IPS-15b (cell line): ENCODE results near the gene GORASP1.

Experiments
- H3K27me3 ChIP-seq: one replicate; pipeline ENCODE4 v1.6.1; 2013; ENCODE audit warnings: low read length; ENCODE audit not compliant: control insufficient read depth, insufficient read depth
- H3K36me3 ChIP-seq: one replicate; pipeline ENCODE4 v1.6.1; 2013; ENCODE audit warnings: low read length; ENCODE audit not compliant: control insufficient read depth, insufficient read depth
- H3K4me1 ChIP-seq: one replicate; pipeline ENCODE4 v1.6.1; 2013; ENCODE audit warnings: mild to moderate bottlenecking, low read length; ENCODE audit not compliant: control insufficient read depth, insufficient read depth
- H3K4me3 ChIP-seq: one replicate; pipeline ENCODE4 v1.5.1; 2013; ENCODE audit warnings: low read depth, low read length
- H3K9ac ChIP-seq: one replicate; pipeline ENCODE4 v1.6.1; 2013; ENCODE audit warnings: low read depth, mild to moderate bottlenecking, low read length
- H3K9me3 ChIP-seq: one replicate; pipeline ENCODE4 v1.6.1; 2013; ENCODE audit warnings: mild to moderate bottlenecking, low read length; ENCODE audit not compliant: control insufficient read depth, insufficient read depth

GORASP1 gene

GRCh38 chr3:39107388-39108199, at the start of gene GORASP1, which contains the start of gene TTC21A:
TSS of gene GORASP1 (minus strand) at chr3:39107627. CDS start at chr3:39107541, 86 bp downstream.
TSS of gene TTC21A (plus strand) at chr3:39107680. CDS start at chr3:39107838, 158 bp downstream.
- H3K4me3 ChIP-seq = peak within 1 kb of the TSS; percentile 91
- H3K27me3 ChIP-seq = peaks cover 17% of the 10 kb centered on the region
- H3K4me1 ChIP-seq = peaks cover 3% of the 10 kb centered on the region
- no peaks in the 10 kb centered on the region for H3K9me3 ChIP-seq
- no peaks in the 10 kb centered on the region for H3K36me3 ChIP-seq
- H3K9ac ChIP-seq = peak within 1 kb of the TSS; percentile 65

DNA sequence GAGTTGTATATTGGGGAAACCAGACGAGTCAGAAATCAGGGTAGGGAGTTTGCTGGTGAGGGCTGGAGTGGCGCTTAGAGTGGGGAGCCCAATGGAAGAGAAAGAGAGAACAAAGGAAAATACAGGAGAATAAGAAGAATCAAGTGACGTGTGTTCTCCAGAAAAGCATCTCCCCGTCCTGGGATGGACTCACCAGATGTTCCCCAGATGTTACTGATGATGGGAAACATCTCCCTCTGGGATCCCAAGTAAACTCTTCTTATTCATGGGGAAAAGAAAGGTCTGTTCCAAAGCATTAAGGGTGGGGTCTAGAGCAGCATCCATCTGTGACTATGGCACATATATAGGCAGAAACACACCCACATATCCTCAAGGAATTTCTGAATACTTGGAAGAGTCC, 49.0 kb upstream of the GORASP1 start:
- Histone ChIP-seq H3K27me3 (no peaks in the 10 kb centered on the region), H3K9ac (no peak overlapping the region), H3K36me3 (no peaks in the 10 kb centered on the region), H3K9me3 (no peaks in the 10 kb centered on the region), H3K4me3 (no peak overlapping the region), H3K4me1 (peaks cover 16% of the 10 kb centered on the region)

DNA sequence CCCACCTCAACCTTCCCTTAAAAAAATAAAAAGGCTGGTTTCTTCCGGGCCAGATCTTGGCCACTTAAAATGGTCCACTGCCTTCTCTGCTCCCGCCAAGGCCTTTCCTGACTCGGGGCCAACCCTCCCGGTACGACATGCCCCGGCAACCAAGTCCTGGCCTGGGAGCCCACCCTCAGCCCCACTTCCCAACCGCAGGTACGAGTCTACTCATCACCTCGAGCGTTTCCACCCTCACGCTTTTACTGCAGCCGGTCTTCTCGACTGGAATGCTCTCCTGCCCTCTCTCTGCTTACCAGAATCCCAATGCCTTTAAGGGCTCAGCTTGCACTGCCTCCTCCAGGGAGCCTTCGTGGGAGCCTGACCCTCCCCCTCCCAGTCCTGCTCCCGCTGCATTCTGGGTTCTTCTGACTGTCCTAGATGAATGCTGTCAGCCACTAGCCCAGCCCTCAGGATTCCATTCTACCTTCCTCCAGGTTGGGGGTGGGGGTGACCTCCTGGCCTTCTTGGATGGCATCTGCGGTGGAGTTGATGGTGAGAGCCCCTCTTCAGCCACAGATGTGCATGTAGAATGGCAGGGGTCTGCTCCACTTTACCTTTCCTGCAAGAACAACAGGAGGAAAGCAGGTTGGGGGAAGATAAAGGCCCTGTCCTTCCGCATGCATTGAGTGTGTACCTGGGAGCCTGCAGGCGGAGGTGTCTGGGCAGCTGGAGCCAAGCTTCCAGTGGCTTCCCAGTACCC, 47.0 kb upstream of the GORASP1 start:
- H3K9me3 ChIP-seq = no peaks in the 10 kb centered on the region
- no peaks in the 10 kb centered on the region for H3K36me3 ChIP-seq
- H3K27me3 ChIP-seq = no peaks in the 10 kb centered on the region
- peak overlapping the region; percentile 49 for H3K9ac ChIP-seq
- H3K4me1 ChIP-seq = peaks cover 32% of the 10 kb centered on the region
- peak overlapping the region; percentile 86 for H3K4me3 ChIP-seq

- H3K9ac ChIP-seq = peak overlapping the region; percentile 49
- peaks cover 36% of the 10 kb centered on the region for H3K4me1 ChIP-seq
Observed at GRCh38 chr3:39153977-39154279, 46.5 kb upstream of the GORASP1 start.

GRCh38 chr3:39150803-39151631, 43.6 kb upstream of the GORASP1 start:
- Histone ChIP-seq H3K9me3 (no peaks in the 10 kb centered on the region), H3K9ac (peak overlapping the region; percentile 70), H3K27me3 (no peaks in the 10 kb centered on the region), H3K4me3 (peak overlapping the region; percentile 69), H3K4me1 (peaks cover 52% of the 10 kb centered on the region), H3K36me3 (peaks cover 9% of the 10 kb centered on the region)

More at GRCh38 chr3:39153977-39154279, 46.5 kb upstream of the GORASP1 start:
- Histone ChIP-seq H3K27me3 (no peaks in the 10 kb centered on the region), H3K4me3 (peak overlapping the region; percentile 86), H3K9me3 (no peaks in the 10 kb centered on the region), H3K36me3 (no peaks in the 10 kb centered on the region)

DNA sequence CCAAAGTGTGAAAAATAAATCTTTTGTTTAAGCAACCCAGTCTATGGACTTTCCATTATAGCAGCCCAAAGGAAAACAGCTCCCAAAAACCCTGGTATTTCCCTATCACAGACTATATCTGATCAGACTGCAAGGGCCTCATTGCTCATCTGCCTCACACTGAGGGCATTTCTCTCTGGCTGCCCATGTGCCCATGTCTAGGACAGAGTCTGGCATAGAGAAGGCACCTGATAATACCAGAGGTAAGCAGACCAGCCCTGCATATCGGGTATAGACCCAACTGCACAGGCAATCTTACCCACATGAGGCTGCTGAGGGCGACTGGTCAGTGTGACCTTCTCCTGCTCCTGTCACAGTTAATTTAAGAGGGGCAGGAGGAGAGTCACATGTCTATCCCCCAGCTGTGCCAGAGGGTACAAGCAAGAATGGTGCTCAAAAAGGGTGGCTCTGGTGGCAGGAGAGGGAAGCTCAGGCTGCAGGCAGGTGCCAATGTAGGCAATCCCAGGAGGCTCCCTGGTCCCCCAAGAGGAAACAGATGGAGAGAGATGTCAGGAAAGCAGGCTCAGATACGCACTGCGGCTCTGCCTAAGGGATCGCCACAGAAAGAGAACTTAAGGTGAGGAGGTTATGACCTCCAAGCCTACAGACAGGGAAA, 42.8 kb upstream of the GORASP1 start:
- H3K27me3 ChIP-seq = no peaks in the 10 kb centered on the region
- H3K36me3 ChIP-seq = peaks cover 11% of the 10 kb centered on the region
- H3K4me1 ChIP-seq = peaks cover 48% of the 10 kb centered on the region
- H3K4me3 ChIP-seq = no peak overlapping the region
- H3K9ac ChIP-seq = no peak overlapping the region
- H3K9me3 ChIP-seq = no peaks in the 10 kb centered on the region

- Histone ChIP-seq H3K36me3 (peaks cover 18% of the 10 kb centered on the region), H3K27me3 (no peaks in the 10 kb centered on the region), H3K9me3 (no peaks in the 10 kb centered on the region), H3K9ac (no peak overlapping the region), H3K4me3 (no peak overlapping the region), H3K4me1 (peaks cover 44% of the 10 kb centered on the region)
Observed at GRCh38 chr3:39149498-39150147, 42.2 kb upstream of the GORASP1 start.

DNA sequence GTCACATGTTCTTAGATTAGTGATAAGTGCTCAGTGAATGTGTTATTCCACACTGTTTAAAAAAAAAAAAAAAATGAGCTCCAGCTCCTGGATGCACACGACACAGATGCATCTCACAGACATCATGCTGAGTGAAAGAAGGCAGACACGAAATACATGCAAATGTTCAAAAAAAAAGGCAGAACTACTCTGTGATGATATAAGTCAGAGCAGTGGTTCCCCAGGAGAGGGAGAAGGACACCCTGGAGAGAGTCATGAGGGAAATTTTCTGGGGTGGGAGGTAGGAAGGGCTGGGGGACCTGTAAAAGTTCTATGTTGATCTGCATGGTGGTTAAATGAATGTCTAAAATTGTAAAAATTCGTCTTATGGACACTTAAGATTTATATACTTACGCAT, 41.6 kb upstream of the GORASP1 start:
- Histone ChIP-seq H3K9me3 (no peaks in the 10 kb centered on the region), H3K36me3 (peaks cover 20% of the 10 kb centered on the region), H3K4me3 (peak overlapping the region; percentile 13), H3K9ac (no peak overlapping the region), H3K27me3 (no peaks in the 10 kb centered on the region), H3K4me1 (peaks cover 44% of the 10 kb centered on the region)

- H3K4me1 ChIP-seq = peaks cover 44% of the 10 kb centered on the region
- H3K9ac ChIP-seq = no peak overlapping the region
- H3K4me3 ChIP-seq = peak overlapping the region; percentile 13
- H3K36me3 ChIP-seq = peaks cover 25% of the 10 kb centered on the region
- H3K27me3 ChIP-seq = no peaks in the 10 kb centered on the region
- H3K9me3 ChIP-seq = no peaks in the 10 kb centered on the region
Observed at GRCh38 chr3:39148435-39149058, 41.1 kb upstream of the GORASP1 start.

GRCh38 chr3:39147711-39148434, 40.4 kb upstream of the GORASP1 start:
- H3K4me1 ChIP-seq = peaks cover 44% of the 10 kb centered on the region
- H3K36me3 ChIP-seq = peaks cover 32% of the 10 kb centered on the region
- H3K9ac ChIP-seq = peak overlapping the region; percentile 56
- H3K4me3 ChIP-seq = no peak overlapping the region
- no peaks in the 10 kb centered on the region for H3K9me3 ChIP-seq
- no peaks in the 10 kb centered on the region for H3K27me3 ChIP-seq
